ENCODE results near the gene TFPI.
"Not testable (repeated sequence)": the region's sequence is repeated elsewhere in the genome, so short reads cannot be mapped to it uniquely, and the experiment has no call there.

DNA sequence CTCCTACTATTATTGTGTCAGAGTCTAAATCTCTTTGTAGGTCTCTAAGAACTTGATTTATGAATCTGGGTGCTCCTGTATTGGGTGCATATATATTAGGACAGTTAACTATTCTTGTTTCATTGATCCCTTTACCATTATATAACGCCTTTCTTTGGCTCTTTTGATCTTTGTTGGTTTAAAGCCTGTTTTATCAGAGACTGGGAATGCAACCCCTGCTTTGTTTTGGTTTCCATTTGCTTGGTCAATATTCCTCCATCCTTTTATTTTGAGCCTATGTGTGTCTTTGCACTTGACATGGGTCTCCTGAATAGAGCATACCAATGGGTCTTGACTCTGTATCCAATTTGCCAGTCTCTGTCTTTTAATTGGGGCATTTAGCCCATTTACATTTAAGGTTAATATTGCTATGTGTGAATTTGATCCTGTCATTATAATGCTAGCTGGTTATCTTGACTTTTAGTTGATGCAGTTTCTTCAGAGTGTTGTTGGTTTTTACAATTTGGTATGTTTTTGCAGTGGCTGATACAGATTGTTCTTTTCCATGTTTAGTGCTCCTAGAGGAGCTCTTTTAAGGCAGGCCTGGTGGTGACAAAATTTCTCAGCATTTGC lies 36.4 kb downstream of the TFPI start:
- not testable (repeated sequence) for TF ChIP-seq CTCF (IDR thresholded peaks at IDR 0.05; ENCODE audit: extremely low read depth in 1 of 2, insufficient read depth in 1 of 2, low read depth in 1 of 2, low read length in 2 of 2); POLR2AphosphoS5 (IDR thresholded peaks at IDR 0.05; ENCODE audit: insufficient read depth, low read depth, low read length); FOS (IDR thresholded peaks at IDR 0.05; ENCODE audit: borderline replicate concordance, insufficient read depth, low read length); EZH2 (IDR thresholded peaks at IDR 0.05; ENCODE audit: borderline replicate concordance, low read depth, low read length, severe bottlenecking); MYC (IDR thresholded peaks at IDR 0.05; ENCODE audit: low read depth, low read length); POLR2A (IDR thresholded peaks at IDR 0.05; ENCODE audit: low read depth, low read length); JUN (IDR thresholded peaks at IDR 0.05; ENCODE audit: borderline replicate concordance, insufficient read depth, insufficient read length, low read depth); GATA2 (IDR thresholded peaks at IDR 0.05; ENCODE audit: insufficient read depth, insufficient read length, low read depth, low read length)
- TF ChIP-seq, protein P1, sequence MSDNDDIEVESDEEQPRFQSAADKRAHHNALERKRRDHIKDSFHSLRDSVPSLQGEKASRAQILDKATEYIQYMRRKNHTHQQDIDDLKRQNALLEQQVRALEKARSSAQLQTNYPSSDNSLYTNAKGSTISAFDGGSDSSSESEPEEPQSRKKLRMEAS (IDR thresholded peaks at IDR 0.05; ENCODE audit: insufficient read depth, insufficient read length): not testable (repeated sequence)
